Kidney epithelial cell (primary cell): Measurements from ENCODE around the gene XRN2. TPM values are rescaled to one million over a fixed set of nuclear protein-coding genes. Genes with fewer than 3 reads are reported as not detected.
A peak's percentile ranks its signal among the peaks of the same experiment; 100 is the strongest.

Source experiments
- DNase-seq: peaks from one replicate; pipeline ENCODE4 v3.0.0-alpha.2; 2010; ENCODE audit warnings: low read depth
- H3K27me3 ChIP-seq: 2 replicates; pipeline ENCODE4 v1.6.0; 2011; ENCODE audit warnings: low read length; ENCODE audit not compliant: control insufficient read depth, insufficient read depth
- H3K36me3 ChIP-seq: 2 replicates; pipeline ENCODE4 v1.5.1; 2011; ENCODE audit warnings: low read length; ENCODE audit not compliant: control insufficient read depth, insufficient read depth
- H3K4me3 ChIP-seq: 2 replicates; pipeline ENCODE4 v1.5.1; 2011; ENCODE audit warnings: low read depth, mild to moderate bottlenecking, control low read depth, low read length
- CTCF ChIP-seq: IDR thresholded peaks from 2 replicates; pipeline ENCODE4 v1.5.1; 2011; ENCODE audit warnings: mild to moderate bottlenecking, moderate library complexity, low read length, control low read depth, inconsistent platforms; ENCODE audit not compliant: insufficient read depth, poor library complexity, severe bottlenecking
- total RNA-seq: library from RNA; depleted of rRNA; stranded (reverse); fragments of >200 nt; gene quantifications from 2 replicates; pipeline ENCODE4 v1.2.3, GENCODE V29; 2015

The XRN2 gene
- total RNA-seq, 1 donor from 2014 or later: 107 TPM

DNA sequence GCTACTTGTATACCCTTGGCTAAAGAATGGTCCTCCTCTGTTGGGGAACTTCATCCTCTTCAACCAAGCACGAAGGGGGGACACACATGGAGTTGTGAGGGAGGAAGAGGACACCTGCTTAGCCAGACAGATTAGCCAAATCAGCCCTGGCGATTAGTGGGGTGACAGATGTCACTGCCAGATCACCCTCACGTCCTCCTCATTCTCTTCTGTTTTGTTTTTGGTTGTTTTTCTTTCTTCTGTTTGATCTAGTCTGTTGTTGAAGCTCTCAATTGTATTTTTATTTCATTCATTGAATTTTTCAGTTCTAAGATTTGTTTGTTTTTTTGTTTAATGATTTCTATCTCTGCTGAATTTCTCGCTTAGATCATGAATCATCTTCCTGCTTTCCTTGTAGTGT lies 121.7 kb downstream of the XRN2 start:
- Histone ChIP-seq H3K27me3 (no peaks in the 10 kb centered on the region), H3K36me3 (no peaks in the 10 kb centered on the region), H3K4me3 (no peak overlapping the region)
- no peak for DNase-seq
- no peak for TF ChIP-seq CTCF

DNA sequence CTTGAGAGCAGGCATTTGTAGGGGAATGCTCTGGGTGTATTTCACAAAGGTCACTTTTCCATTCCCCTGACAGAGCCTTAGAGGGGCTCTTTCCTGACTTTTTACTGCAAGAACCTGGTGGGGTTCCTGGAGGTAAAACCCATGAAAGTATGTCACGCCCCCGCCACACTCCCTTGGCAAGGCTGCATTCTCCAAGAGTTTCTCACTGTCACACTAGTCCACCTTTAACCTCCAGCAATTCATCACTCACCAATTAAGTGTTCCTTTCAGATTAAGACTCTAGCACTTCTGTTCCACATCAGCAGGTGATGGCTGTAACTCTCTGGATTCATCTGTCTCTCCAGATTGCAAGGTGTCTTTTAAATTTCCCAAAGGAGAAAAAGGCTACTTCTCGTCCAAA lies 126.9 kb downstream of the XRN2 start:
- no peaks in the 10 kb centered on the region for H3K36me3 ChIP-seq
- no peak for TF ChIP-seq CTCF
- no peaks in the 10 kb centered on the region for H3K27me3 ChIP-seq
- no peak overlapping the region for H3K4me3 ChIP-seq
- peak; percentile 34 for DNase-seq

DNA sequence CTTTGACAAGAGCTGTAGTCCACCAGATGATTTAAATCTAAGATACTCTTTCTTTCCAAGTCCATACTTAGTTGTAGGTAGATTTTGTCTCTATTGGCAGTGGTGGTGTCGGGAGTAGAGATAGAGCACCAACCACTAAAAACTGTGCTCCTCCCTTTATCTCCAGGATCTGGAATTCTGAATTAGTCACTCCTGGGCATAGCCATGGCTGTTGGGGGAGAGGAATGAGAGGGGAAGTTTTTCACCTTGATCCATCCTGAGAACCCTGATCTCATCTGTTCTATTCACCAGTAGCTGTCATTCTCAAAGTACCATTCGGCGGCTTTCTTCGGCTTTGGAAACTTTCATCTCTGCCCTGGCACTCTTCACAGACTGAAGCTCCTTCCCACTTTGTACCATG lies 129.8 kb downstream of the XRN2 start:
- Histone ChIP-seq H3K4me3 (no peak overlapping the region), H3K36me3 (no peaks in the 10 kb centered on the region), H3K27me3 (no peaks in the 10 kb centered on the region)
- no peak for DNase-seq
- TF ChIP-seq CTCF: no peak

- no peak for DNase-seq
- Histone ChIP-seq H3K27me3 (no peaks in the 10 kb centered on the region), H3K4me3 (no peak overlapping the region), H3K36me3 (no peaks in the 10 kb centered on the region)
- TF ChIP-seq CTCF: no peak
These were observed 130.3 kb downstream of the XRN2 start for GRCh38 chr20:21433329-21433890.

DNA sequence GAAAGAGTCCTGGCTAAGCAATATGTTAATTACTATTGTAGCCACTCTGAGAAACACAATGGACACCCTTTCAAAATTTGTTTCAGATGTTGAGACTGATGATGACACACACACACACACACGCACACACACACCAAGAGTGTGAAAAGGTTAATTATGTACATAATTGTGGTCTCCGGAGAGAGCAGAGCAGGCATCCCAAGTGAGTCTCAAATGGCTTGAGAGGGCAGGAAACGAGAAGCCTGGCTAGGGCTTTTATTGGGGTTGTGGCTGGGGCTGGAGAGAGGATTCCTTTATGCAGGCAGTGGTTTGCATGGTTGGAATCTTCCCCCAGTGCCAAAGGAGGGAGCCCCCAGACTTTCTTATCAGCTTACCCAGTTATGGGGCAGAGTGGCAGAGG lies 132.4 kb downstream of the XRN2 start:
- Histone ChIP-seq H3K4me3 (no peak overlapping the region), H3K36me3 (no peaks in the 10 kb centered on the region), H3K27me3 (no peaks in the 10 kb centered on the region)
- no peak for DNase-seq
- no peak for TF ChIP-seq CTCF

DNA sequence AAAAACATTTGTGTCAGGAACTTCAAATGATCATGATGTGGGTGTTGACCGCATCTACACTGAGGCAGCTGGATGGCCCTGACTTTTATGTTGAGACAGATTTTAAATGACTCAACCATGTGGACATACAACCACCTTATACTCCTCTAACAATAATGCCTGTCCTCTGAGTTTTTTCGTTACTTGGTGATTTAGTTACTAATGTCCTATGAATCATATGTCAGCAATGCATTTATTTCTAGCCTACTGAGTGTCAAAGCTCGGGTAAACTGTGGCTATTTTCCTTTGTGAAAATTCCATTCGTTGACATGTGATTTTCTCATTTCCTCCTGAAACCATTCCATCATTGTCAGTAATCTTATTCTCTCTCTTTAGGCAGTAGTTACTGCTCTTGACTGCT lies 133.1 kb downstream of the XRN2 start:
- Histone ChIP-seq H3K27me3 (no peaks in the 10 kb centered on the region), H3K4me3 (no peak overlapping the region), H3K36me3 (no peaks in the 10 kb centered on the region)
- TF ChIP-seq CTCF: no peak
- peak; percentile 92 for DNase-seq
